ENCODE measurements around the gene PMAIP1.
"Not testable (repeated sequence)": the region's sequence is repeated elsewhere in the genome, so short reads cannot be mapped to it uniquely, and the experiment has no call there.

PMAIP1 gene

GRCh38 chr18:59899298-59900221 is at the start of gene PMAIP1:
Gene PMAIP1, plus strand, starts transcription at chr18:59899996. Its CDS starts 182 bp downstream, at chr18:59900178.
- peak; percentile 90 for DNase-seq

DNA sequence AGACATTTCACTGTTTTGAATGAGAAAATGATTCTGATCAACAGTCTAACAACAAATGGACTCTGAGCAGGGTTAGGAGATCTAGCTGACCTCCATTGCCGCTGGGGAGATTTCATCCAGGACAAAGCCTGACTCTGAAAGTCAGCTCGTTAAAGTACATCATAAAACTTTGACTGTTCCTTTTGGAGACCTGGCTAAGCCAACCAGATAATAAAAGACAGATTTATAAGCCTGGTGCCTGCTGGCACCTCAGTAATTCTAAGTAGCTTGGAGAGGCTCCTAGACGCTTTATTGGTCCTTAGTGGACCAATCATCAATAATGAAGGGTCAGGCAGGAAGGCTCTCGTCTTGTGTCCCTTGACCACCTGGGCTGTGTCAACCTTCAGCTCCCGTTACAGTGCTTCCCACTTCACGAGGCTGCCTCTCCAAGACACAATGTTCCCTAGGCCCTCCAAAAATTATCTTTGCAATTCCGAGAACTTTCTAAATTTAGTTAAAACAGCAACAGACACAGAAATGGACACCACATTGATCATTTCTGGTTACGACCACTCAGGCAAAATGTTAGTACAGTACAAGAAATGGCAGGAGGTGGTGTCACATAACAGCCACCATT is 47.9 kb upstream of the PMAIP1 start:
- no peak for DNase-seq

- no peak for DNase-seq
These were observed 47.2 kb upstream of the PMAIP1 start for GRCh38 chr18:59852548-59852947.

GRCh38 chr18:59853380-59853779 is 46.4 kb upstream of the PMAIP1 start:
- no peak for DNase-seq

GRCh38 chr18:59853988-59854387 is 45.8 kb upstream of the PMAIP1 start:
- not testable (repeated sequence) for DNase-seq

GRCh38 chr18:59861009-59861408 is 38.8 kb upstream of the PMAIP1 start:
- no peak for DNase-seq

DNA sequence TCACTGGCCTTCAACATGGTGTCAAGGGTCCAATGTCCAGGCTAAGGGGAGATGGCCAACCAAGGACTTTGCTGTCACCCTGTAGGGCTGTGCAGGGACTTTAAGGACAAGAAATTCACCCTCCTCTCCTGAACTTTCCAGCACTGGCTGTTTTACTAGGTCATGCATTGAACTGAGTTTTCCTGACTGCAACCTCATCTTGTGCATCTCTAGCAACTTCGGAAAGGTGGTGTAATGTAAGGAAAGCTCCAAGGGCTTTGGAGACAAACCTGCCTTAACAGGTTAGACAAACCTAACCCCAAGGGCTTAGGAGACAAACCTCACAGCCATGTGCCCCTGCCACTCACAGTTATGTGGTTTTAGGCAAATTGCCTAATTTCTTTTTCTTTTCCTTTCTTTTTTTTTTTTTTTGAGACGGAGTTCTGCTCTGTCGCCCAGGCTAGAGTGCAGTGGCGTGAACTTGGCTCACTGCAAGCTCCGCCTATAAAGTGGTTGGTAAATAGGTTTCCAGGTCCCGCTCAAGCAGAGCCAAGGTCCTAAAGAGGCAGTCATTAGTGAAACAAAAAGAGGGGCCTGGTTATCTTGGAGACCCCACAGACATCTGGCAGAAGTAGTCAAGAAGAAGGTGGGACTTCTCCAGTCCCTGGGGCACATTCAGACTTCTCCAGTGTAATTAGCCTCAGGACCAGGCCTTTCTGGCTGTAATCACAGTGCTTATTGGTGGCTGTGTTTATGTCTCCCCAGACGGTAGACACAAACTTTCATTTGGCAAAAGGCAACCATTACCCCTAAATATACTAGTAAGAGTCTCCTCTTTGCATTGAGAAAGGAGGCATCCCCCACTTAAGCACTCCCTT is 37.6 kb upstream of the PMAIP1 start:
- DNase-seq: no peak

- DNase-seq: no peak
These were observed 34.4 kb upstream of the PMAIP1 start for GRCh38 chr18:59865241-59865986.

- DNase-seq: no peak
These were observed 33.1 kb upstream of the PMAIP1 start for GRCh38 chr18:59866551-59867269.

- DNase-seq: no peak
These were observed 32.3 kb upstream of the PMAIP1 start for GRCh38 chr18:59867337-59868104.

DNA sequence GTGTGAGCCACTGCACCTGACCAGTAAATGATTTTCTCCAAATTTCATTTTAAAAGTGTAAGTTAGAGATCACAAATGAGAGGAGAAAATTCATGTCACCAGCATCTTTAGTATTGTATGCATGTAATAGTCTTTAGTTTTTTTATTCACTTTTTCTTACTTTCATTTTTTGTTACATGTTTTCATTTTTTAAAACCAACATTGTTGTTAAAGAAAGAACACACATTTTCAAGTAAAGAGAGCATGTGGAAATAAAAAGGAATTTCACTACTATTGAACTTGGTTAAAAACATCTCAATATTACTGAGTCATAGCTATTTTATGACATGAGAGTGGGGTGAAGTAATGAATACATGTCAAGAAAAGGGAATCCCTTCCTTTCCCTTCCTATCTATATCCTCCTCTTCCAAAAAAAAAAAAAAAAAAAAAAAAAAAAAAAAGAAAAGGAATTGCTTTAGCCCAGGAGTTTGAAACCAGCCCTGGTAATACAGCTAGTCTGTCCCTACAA is 29.1 kb upstream of the PMAIP1 start:
- DNase-seq: no peak

DNA sequence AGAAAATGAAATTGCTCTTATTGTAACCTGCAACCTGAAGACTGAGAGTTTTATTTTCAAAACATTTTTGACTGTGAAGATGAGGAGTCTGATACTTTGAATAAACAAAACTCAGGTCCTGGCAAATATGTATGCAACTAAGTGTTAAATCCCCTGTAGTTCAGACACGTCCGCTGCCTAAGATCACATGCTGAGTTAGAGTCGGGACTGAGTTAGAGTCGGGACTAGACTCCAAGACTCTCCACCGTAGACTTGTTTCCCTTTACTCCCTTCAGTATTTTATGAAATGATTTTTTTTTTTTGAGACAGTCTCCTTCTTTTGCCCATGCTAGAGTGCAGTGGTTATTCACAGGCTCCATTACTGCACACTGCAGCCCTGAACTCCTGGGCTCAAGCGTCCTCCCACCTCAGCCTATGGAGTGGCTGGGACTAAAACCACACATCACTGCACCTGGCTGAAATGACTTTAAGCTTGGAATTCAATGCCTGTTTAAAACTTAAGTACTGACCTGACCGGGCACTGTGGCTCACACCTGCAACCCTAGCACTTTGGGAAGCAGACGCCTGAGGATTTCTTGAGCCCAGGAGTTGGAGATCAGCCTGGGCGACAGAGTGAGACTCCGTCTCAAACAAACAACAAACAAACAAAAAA is 28.0 kb upstream of the PMAIP1 start:
- DNase-seq: no peak

DNA sequence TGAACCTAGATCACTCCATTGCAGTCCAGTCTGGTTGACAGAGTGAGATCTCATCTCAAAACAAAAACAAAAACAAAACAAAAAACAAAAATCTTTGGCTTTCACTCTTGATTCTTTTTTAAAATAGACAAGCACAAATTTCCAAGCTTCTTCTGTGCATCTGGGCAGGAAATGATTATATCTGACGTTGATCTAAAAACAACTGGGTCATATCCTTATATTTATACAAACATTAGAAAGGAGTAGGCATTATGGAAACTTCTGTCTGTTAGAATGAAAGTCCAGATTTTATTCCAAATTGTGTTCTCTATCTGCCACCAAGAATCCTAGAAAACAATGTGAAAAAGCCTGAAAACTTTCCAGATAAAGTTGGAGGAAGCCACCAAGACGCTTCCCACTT is 26.2 kb upstream of the PMAIP1 start:
- DNase-seq: no peak

DNA sequence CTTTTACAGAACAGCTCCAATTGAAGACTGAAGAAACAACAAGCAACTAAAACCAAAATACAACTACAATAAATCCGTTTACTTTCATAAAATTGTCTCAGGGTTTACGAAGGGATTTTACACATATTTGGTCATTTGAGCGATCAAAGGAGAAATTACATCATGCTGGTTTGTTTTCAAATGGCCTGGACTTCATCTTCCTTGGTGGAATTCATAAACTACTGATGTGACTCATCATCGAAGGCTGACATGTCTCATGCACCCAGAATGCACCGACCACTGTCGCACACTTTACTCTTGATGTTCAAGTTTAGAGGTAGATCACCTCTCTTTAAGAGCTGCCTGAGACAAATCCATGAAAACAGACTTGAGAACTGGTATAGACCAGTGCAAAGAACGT is 25.6 kb upstream of the PMAIP1 start:
- DNase-seq: no peak

DNA sequence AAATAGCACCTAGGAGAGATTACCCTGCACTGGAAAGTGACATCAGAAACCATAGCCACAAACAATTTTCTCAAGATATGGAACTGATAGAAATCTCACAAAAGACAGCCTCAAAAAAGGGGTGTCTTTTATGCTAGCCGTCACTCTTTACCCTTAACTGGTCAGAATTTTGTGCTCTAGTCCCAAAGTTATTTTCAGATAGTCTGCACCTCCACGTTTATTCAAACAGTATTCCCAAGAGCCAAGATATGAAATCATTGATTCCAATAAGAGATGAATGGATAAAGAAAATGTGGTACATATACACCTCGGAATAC is 23.5 kb upstream of the PMAIP1 start:
- no peak for DNase-seq

DNA sequence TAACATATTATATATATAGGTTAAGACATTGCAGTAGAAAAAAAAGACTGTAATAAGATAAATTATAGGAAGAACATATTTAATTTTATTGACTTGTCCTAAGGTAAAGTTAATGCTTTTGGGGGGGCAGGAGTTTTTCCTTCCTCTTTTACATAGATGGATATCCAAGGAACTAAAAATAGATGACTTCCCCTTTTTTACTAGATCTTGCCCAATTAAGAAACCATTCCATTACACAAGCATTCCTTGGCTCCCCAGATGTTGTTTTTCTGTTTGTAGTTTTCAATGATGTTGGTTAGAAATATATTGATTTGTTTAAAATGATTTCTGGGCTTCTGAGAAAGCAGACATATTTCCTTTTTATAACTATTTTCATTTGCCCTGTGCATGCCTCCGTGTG is 22.4 kb upstream of the PMAIP1 start:
- DNase-seq: no peak

DNA sequence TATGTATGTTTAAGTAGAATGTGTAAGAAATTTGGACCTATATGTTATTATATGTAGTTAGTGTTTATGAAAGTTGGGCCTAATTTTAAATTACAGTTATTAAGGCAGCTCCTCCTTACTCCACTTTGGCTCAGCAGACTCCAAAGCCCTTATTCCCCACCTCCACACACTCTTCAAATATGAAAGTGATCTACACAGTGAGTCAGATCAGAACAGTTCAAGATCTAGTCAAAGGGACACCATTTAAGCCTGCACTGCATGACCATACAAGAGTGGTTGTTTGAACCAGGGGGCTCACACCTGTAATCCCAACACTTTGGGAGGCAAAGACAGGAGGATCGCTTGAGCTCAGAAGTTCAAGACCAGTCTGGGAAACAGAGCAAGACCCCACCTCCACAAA is 21.2 kb upstream of the PMAIP1 start:
- DNase-seq: no peak

GRCh38 chr18:59881728-59882656 is 17.8 kb upstream of the PMAIP1 start:
- DNase-seq: peak; percentile 52

DNA sequence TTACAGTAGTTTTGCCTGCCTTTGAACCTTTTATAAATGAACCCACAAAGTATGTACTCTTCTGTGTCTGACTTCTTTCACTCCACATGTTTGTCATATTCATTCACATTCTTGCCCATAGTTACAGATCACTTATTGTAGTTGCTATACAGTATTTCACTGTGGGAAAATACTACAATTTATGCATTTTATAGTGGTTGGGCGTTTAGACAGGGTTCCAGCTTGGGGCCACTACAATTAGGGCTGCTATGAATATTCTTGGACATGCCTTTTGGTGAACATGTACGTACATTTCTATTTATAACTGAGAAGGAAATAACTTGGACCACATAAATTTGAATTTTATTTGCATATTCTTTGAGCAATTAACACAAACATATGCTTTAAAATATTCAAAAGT is 15.4 kb upstream of the PMAIP1 start:
- no peak for DNase-seq

All from stimulated activated CD4-positive, alpha-beta T cell treated with anti-CD3 and anti-CD28 coated beads, Interleukin-15, amount 100 ng/mL, for 24 hours (primary cell).